GM21390 (cell line): ENCODE results near the gene RTN4IP1.

Experiments used
- ATAC-seq: cut with Tn5 transposase; IDR thresholded peaks from one replicate; pipeline ENCODE4 v1.9.1; 2021; ENCODE audit not compliant: unreplicated experiment

RTN4IP1 gene

DNA sequence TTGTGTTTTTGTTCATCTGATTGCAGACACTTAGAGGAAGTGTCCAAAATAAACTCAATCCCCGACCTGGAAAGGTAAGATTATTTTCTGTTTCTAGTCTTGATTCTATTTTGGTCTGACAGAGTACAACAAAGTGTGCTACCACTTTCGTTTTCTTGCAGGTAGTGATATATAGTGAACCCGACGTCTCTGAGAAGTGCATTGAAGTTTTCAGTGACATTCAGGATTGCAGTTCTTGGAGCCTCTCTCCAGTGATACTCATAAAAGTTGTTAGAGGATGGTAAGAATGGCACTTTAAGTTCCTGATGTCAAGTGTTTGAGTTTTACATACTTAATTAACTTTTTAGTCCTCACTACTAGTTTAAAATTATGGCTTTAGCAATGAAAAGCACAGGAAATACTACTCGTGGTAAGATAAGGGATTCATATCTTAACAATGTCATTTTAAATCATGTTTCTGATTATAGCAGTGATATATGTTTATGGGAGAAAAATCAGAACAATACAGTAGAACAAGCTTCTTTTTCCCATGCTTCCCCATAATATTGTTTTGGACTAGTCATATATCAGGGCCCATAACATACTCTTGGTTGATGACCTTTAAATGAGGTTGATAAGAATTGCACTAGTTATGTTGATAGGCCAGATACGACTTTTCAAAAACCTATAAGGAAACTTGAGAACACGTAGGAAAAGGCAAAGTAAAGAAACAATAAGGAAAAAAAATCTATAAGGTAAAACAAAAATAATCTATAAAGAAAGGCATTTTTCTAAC lies 104.0 kb downstream of the RTN4IP1 start:
- ATAC-seq, result peak; percentile 48

DNA sequence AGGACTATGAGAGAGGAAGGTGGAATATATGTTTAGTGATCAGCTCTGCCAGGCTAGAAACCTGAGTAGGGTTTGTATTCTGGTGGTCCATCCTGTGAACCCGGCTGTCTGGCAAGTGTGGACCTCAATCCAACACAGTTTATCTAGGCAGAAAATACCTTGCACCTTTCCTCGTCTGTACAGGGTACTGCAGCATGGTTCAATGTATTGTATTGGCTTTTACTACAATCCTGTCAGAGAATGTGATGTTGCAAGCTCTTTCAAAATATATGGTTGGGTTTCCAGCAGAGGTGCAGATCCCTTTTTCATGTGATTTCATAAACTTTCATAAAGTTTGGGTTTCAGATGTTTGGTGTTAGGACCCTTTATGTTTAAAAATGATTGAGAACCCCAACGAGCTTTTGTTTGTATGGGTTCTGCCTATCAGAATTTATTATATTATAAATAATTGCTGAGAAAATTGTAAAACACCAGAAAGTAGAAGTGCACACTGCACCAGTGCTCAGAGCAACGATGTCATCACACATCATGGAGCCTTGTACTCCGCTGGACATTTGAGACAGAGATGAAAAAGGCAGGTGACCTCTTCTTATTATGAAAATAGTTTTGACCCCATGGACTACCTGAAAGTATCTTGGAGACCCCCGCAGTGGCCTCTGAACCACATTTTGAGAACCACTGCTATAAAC lies 106.6 kb downstream of the RTN4IP1 start:
- ATAC-seq, result no peak
